ENCODE measurements around the gene MED17.

GRCh38 chr11:93846411-93846810 lies 62.3 kb downstream of the MED17 start:
- TF ChIP-seq CTCF (IDR thresholded peaks at IDR 0.05) = no peak
- TF ChIP-seq POLR2A (IDR thresholded peaks at IDR 0.05) = no peak

Data from right lobe of liver (tissue), 4 donors.